ENCODE measurements around the gene CRIM1. TPM values are rescaled to one million over a fixed set of nuclear protein-coding genes. Genes with fewer than 3 reads are reported as not detected.
A peak's percentile ranks its signal among the peaks of the same experiment; 100 is the strongest.

Gene CRIM1
- total and polyA plus RNA-seq, 2 experiments from 2014 or later = 10.5 to 36.4 TPM

DNA sequence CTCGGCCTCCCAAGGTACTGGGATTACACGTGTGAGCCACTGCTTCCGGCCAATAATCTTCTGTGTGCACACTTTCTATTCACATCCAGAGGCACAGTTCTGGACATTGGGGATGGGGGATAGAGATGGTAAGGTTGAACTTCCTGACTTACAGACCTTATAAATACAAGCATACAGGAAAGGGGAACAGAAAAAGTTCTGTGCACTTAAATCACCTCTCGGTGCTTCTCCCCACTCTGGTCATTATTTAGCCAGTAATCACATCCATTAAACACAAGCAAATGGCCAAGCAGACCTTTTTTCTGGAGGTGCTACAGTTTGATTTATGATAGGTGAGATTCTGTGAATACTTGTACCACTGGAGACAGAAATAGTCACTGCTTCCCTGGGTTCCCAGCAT, 110.6 kb downstream of the CRIM1 start (continued):
- TF ChIP-seq, protein P1, sequence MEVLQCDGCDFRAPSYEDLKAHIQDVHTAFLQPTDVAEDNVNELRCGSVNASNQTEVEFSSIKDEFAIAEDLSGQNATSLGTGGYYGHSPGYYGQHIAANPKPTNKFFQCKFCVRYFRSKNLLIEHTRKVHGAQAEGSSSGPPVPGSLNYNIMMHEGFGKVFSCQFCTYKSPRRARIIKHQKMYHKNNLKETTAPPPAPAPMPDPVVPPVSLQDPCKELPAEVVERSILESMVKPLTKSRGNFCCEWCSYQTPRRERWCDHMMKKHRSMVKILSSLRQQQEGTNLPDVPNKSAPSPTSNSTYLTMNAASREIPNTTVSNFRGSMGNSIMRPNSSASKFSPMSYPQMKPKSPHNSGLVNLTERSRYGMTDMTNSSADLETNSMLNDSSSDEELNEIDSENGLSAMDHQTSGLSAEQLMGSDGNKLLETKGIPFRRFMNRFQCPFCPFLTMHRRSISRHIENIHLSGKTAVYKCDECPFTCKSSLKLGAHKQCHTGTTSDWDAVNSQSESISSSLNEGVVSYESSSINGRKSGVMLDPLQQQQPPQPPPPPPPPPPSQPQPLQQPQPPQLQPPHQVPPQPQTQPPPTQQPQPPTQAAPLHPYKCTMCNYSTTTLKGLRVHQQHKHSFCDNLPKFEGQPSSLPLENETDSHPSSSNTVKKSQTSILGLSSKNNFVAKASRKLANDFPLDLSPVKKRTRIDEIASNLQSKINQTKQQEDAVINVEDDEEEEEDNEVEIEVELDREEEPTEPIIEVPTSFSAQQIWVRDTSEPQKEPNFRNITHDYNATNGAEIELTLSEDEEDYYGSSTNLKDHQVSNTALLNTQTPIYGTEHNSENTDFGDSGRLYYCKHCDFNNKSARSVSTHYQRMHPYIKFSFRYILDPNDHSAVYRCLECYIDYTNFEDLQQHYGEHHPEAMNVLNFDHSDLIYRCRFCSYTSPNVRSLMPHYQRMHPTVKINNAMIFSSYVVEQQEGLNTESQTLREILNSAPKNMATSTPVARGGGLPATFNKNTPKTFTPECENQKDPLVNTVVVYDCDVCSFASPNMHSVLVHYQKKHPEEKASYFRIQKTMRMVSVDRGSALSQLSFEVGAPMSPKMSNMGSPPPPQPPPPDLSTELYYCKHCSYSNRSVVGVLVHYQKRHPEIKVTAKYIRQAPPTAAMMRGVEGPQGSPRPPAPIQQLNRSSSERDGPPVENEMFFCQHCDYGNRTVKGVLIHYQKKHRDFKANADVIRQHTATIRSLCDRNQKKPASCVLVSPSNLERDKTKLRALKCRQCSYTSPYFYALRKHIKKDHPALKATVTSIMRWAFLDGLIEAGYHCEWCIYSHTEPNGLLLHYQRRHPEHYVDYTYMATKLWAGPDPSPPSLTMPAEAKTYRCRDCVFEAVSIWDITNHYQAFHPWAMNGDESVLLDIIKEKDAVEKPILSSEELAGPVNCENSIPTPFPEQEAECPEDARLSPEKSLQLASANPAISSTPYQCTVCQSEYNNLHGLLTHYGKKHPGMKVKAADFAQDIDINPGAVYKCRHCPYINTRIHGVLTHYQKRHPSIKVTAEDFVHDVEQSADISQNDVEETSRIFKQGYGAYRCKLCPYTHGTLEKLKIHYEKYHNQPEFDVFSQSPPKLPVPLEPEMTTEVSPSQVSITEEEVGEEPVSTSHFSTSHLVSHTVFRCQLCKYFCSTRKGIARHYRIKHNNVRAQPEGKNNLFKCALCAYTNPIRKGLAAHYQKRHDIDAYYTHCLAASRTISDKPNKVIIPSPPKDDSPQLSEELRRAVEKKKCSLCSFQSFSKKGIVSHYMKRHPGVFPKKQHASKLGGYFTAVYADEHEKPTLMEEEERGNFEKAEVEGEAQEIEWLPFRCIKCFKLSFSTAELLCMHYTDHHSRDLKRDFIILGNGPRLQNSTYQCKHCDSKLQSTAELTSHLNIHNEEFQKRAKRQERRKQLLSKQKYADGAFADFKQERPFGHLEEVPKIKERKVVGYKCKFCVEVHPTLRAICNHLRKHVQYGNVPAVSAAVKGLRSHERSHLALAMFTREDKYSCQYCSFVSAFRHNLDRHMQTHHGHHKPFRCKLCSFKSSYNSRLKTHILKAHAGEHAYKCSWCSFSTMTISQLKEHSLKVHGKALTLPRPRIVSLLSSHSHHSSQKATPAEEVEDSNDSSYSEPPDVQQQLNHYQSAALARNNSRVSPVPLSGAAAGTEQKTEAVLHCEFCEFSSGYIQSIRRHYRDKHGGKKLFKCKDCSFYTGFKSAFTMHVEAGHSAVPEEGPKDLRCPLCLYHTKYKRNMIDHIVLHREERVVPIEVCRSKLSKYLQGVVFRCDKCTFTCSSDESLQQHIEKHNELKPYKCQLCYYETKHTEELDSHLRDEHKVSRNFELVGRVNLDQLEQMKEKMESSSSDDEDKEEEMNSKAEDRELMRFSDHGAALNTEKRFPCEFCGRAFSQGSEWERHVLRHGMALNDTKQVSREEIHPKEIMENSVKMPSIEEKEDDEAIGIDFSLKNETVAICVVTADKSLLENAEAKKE (CRISPR knock-in tag; IDR thresholded peaks at IDR 0.05) = no peak

DNA sequence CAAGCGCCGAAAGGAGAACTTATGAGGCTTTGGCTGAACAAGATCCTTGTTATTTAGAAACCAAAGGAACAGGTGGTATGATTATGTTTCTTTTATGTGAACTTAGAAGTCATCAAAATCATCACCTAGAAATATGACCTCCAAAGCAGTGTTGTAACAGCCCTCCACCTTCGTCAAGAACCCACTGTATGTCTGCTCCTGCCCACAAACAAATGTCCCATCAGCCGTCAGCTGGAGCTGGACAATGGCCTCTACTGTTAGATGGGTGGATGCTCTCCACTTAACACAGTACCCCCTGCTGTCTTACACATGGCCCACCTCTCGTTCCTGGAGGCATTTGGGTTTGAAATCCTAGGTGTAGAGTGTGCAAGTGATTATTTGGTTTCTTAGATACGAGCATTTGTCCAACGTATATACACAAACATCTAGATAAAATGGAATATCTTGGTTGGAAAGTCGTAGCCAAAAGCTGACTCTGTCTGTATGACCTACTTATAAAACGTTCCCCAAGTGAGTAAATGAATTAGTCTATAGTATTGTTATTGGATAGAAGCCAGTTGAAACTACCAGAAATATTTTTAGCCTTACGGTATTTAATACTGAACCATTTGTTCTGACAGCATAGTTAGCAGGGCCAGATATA, 113.0 kb downstream of the CRIM1 start:
- Histone ChIP-seq H3K4me3 (no peak overlapping the region), H3K27me3 (ENCODE audit: insufficient read depth) (no peaks in the 10 kb centered on the region), H4K20me1 (replicated peaks; ENCODE audit: insufficient read depth) (no peaks in the 10 kb centered on the region), H2AFZ (no peak overlapping the region), H3F3A (replicated peaks; ENCODE audit: low read depth) (no peaks in the 10 kb centered on the region), H3K79me2 (replicated peaks; ENCODE audit: insufficient read depth) (peaks cover 34% of the 10 kb centered on the region), H3K4me1 (ENCODE audit: insufficient read depth) (peaks cover 19% of the 10 kb centered on the region), H3K27ac (ENCODE audit: low read depth) (peak overlapping the region; percentile 4; the same call in 1 of the 2 replicates), H3K36me3 (ENCODE audit: insufficient read depth) (no peaks in the 10 kb centered on the region), H3K4me2 (0 out of 2 replicates have a peak overlapping the region, but pooled peaks have one; percentile 25), H3K9me2 (ENCODE audit: insufficient read depth) (no peaks in the 10 kb centered on the region)
- Mint-ChIP-seq H3K27ac (peak overlapping the region; percentile 68; the same call in 1 of the 2 replicates), H3K36me3 (ENCODE audit: low read depth) (peaks cover 52% of the 10 kb centered on the region), H3K4me1 (peaks cover 19% of the 10 kb centered on the region), H3K9me3 (peaks cover 2% of the 10 kb centered on the region; the same call in 1 of the 3 replicates), H3K4me3 (no peak overlapping the region), H3K27me3 (ENCODE audit: insufficient read depth, low read depth, poor library complexity) (no peaks in the 10 kb centered on the region)
- TF ChIP-seq, protein P2, sequence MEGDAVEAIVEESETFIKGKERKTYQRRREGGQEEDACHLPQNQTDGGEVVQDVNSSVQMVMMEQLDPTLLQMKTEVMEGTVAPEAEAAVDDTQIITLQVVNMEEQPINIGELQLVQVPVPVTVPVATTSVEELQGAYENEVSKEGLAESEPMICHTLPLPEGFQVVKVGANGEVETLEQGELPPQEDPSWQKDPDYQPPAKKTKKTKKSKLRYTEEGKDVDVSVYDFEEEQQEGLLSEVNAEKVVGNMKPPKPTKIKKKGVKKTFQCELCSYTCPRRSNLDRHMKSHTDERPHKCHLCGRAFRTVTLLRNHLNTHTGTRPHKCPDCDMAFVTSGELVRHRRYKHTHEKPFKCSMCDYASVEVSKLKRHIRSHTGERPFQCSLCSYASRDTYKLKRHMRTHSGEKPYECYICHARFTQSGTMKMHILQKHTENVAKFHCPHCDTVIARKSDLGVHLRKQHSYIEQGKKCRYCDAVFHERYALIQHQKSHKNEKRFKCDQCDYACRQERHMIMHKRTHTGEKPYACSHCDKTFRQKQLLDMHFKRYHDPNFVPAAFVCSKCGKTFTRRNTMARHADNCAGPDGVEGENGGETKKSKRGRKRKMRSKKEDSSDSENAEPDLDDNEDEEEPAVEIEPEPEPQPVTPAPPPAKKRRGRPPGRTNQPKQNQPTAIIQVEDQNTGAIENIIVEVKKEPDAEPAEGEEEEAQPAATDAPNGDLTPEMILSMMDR (conservative IDR thresholded peaks at IDR 0.05; ENCODE audit: low read depth in 2 of 2) = no peak
- no peak for TF ChIP-seq POLR2AphosphoS5 (IDR thresholded peaks at IDR 0.05; ENCODE audit: low read depth)
- no peak for TF ChIP-seq ZNF114 (CRISPR knock-in tag; IDR thresholded peaks at IDR 0.05)
- TF ChIP-seq, protein P3, sequence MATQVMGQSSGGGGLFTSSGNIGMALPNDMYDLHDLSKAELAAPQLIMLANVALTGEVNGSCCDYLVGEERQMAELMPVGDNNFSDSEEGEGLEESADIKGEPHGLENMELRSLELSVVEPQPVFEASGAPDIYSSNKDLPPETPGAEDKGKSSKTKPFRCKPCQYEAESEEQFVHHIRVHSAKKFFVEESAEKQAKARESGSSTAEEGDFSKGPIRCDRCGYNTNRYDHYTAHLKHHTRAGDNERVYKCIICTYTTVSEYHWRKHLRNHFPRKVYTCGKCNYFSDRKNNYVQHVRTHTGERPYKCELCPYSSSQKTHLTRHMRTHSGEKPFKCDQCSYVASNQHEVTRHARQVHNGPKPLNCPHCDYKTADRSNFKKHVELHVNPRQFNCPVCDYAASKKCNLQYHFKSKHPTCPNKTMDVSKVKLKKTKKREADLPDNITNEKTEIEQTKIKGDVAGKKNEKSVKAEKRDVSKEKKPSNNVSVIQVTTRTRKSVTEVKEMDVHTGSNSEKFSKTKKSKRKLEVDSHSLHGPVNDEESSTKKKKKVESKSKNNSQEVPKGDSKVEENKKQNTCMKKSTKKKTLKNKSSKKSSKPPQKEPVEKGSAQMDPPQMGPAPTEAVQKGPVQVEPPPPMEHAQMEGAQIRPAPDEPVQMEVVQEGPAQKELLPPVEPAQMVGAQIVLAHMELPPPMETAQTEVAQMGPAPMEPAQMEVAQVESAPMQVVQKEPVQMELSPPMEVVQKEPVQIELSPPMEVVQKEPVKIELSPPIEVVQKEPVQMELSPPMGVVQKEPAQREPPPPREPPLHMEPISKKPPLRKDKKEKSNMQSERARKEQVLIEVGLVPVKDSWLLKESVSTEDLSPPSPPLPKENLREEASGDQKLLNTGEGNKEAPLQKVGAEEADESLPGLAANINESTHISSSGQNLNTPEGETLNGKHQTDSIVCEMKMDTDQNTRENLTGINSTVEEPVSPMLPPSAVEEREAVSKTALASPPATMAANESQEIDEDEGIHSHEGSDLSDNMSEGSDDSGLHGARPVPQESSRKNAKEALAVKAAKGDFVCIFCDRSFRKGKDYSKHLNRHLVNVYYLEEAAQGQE (IDR thresholded peaks at IDR 0.05; ENCODE audit: unreplicated experiment) = no peak
- no peak for TF ChIP-seq CREB1 (CRISPR knock-in tag; IDR thresholded peaks at IDR 0.05; ENCODE audit: low read depth)
- TF ChIP-seq EZH2 (IDR thresholded peaks at IDR 0.05; ENCODE audit: low read depth, unreplicated experiment) = no peak
- no peak for TF ChIP-seq ZNF331 (CRISPR knock-in tag; IDR thresholded peaks at IDR 0.05; ENCODE audit: low read depth)
- no peak for TF ChIP-seq STAT1 (IDR thresholded peaks at IDR 0.05; ENCODE audit: unreplicated experiment)
- ATAC-seq = no peak
- no peak for DNase-seq (ENCODE audit: low spot score)
